Astrocyte (in vitro differentiated cells and primary cell): ENCODE data around the gene ADRA2B. TPM values are rescaled to one million over a fixed set of nuclear protein-coding genes. Genes with fewer than 3 reads are reported as not detected.

Experiments
- DNase-seq: peaks from one replicate; pipeline ENCODE4 v3.0.0-alpha.2; 2010; ENCODE audit warnings: low read depth
- FAIRE-seq: peaks from 2 replicates; lab custom pipeline; 2011; peaks lifted over from hg19 to GRCh38; lab: Jason Lieb, UNC
- H2AFZ ChIP-seq: 2 replicates; pipeline ENCODE4 v1.6.0; 2012; ENCODE audit warnings: low read depth, low read length, inconsistent platforms
- H3K27ac ChIP-seq: 2 replicates; pipeline ENCODE4 v1.5.1; 2011; ENCODE audit warnings: low read depth, low read length, inconsistent platforms
- H3K27me3 ChIP-seq: 2 replicates; pipeline ENCODE4 v1.6.0; 2011; ENCODE audit warnings: low read length, inconsistent platforms; ENCODE audit not compliant: insufficient read depth
- H3K36me3 ChIP-seq: 2 replicates; pipeline ENCODE4 v1.5.1; 2011; ENCODE audit warnings: low read length, inconsistent platforms; ENCODE audit not compliant: insufficient read depth
- H3K4me1 ChIP-seq: 2 replicates; pipeline ENCODE4 v1.5.1; 2011; ENCODE audit warnings: low read length, inconsistent platforms; ENCODE audit not compliant: insufficient read depth
- H3K4me2 ChIP-seq: 2 replicates; pipeline ENCODE4 v1.6.0; 2012; ENCODE audit warnings: low read length, inconsistent platforms
- H3K4me3 ChIP-seq: 2 replicates; pipeline ENCODE4 v1.5.1; 2011; ENCODE audit warnings: low read depth, mild to moderate bottlenecking, low read length, inconsistent platforms; ENCODE audit not compliant: insufficient read depth
- H3K79me2 ChIP-seq: 2 replicates; pipeline ENCODE4 v1.6.0; 2012; ENCODE audit warnings: mild to moderate bottlenecking, low read length, inconsistent platforms; ENCODE audit not compliant: insufficient read depth
- H3K9ac ChIP-seq: 2 replicates; pipeline ENCODE4 v1.6.0; 2012; ENCODE audit warnings: mild to moderate bottlenecking, low read length, inconsistent platforms
- H3K9me3 ChIP-seq: 2 replicates; pipeline ENCODE4 v1.5.1; 2012; ENCODE audit warnings: low read depth, mild to moderate bottlenecking, low read length, inconsistent platforms; ENCODE audit not compliant: insufficient read depth
- H4K20me1 ChIP-seq: 2 replicates; pipeline ENCODE4 v1.6.0; 2012; ENCODE audit warnings: low read length, inconsistent platforms; ENCODE audit not compliant: insufficient read depth
- H3K27ac Mint-ChIP-seq: one replicate; pipeline ENCODE4 v1.8.0; 2021; ENCODE audit warnings: mild to moderate bottlenecking, mixed read lengths; ENCODE audit not compliant: unreplicated experiment
- H3K27me3 Mint-ChIP-seq: one replicate; pipeline ENCODE4 v1.8.0; 2021; ENCODE audit warnings: low read depth, mixed read lengths; ENCODE audit not compliant: unreplicated experiment
- H3K36me3 Mint-ChIP-seq: one replicate; pipeline ENCODE4 v1.8.0; 2021; ENCODE audit warnings: low read depth, mixed read lengths; ENCODE audit not compliant: unreplicated experiment
- H3K4me1 Mint-ChIP-seq: one replicate; pipeline ENCODE4 v1.8.0; 2021; ENCODE audit warnings: low read depth, mixed read lengths; ENCODE audit not compliant: unreplicated experiment
- H3K4me3 Mint-ChIP-seq: one replicate; pipeline ENCODE4 v1.8.0; 2021; ENCODE audit warnings: mild to moderate bottlenecking, moderate library complexity, mixed read lengths; ENCODE audit not compliant: unreplicated experiment
- H3K9me3 Mint-ChIP-seq: one replicate; pipeline ENCODE4 v1.8.0; 2021; ENCODE audit warnings: mild to moderate bottlenecking, mixed read lengths; ENCODE audit not compliant: unreplicated experiment
- CTCF ChIP-seq: IDR thresholded peaks from 2 replicates; pipeline ENCODE4 v1.5.1; 2011; ENCODE audit warnings: low read depth, mild to moderate bottlenecking, inconsistent platforms, low read length, moderate library complexity; ENCODE audit not compliant: insufficient read depth
- EZH2 ChIP-seq: IDR thresholded peaks from 2 replicates; pipeline ENCODE4 v1.6.1; 2012; ENCODE audit warnings: mild to moderate bottlenecking, low read length, inconsistent platforms; ENCODE audit not compliant: insufficient read depth
- total RNA-seq: library from RNA; stranded (reverse); gene quantifications from 2 replicates; pipeline ENCODE4 v1.2.1, GENCODE V29; 2021

The ADRA2B gene
- total RNA-seq, 1 donor from 2014 or later = not detected

GRCh38 chr2:96146881-96147592 lies 30.7 kb upstream of the ADRA2B start:
- Mint-ChIP-seq H3K4me3 (peak overlapping the region; percentile 34), H3K27me3 (peaks cover 44% of the 10 kb centered on the region), H3K27ac (no peak overlapping the region), H3K4me1 (peaks cover 4% of the 10 kb centered on the region), H3K36me3 (no peaks in the 10 kb centered on the region), H3K9me3 (no peaks in the 10 kb centered on the region)
- Histone ChIP-seq H3K4me3 (no peak overlapping the region), H3K4me2 (peak overlapping the region; percentile 88), H3K27ac (peak overlapping the region; percentile 41), H2AFZ (no peak overlapping the region), H3K9me3 (no peaks in the 10 kb centered on the region), H3K79me2 (no peaks in the 10 kb centered on the region), H3K4me1 (peaks cover 43% of the 10 kb centered on the region), H3K9ac (peak overlapping the region; percentile 20), H4K20me1 (peaks cover 13% of the 10 kb centered on the region), H3K27me3 (no peaks in the 10 kb centered on the region), H3K36me3 (no peaks in the 10 kb centered on the region)
- TF ChIP-seq EZH2 (no peak), CTCF (no peak)
- DNase-seq (peak; percentile 70), FAIRE-seq (no peak)

- no peaks in the 10 kb centered on the region for H3K27me3 ChIP-seq
- Mint-ChIP-seq H3K4me3 (no peak overlapping the region), H3K4me1 (peaks cover 4% of the 10 kb centered on the region), H3K27ac (no peak overlapping the region), H3K9me3 (no peaks in the 10 kb centered on the region), H3K36me3 (no peaks in the 10 kb centered on the region), H3K27me3 (peaks cover 42% of the 10 kb centered on the region)
- no peaks in the 10 kb centered on the region for H3K79me2 ChIP-seq
- no peak for FAIRE-seq
- no peak overlapping the region for H2AFZ ChIP-seq
- no peak overlapping the region for H3K4me3 ChIP-seq
- TF ChIP-seq EZH2 (no peak), CTCF (no peak)
- peak overlapping the region; percentile 20 for H3K9ac ChIP-seq
- peak; percentile 71 for DNase-seq
- H4K20me1 ChIP-seq = peaks cover 13% of the 10 kb centered on the region
- peak overlapping the region; percentile 41 for H3K27ac ChIP-seq
- peaks cover 43% of the 10 kb centered on the region for H3K4me1 ChIP-seq
- H3K36me3 ChIP-seq = no peaks in the 10 kb centered on the region
- peak overlapping the region; percentile 88 for H3K4me2 ChIP-seq
- H3K9me3 ChIP-seq = no peaks in the 10 kb centered on the region
Observed at GRCh38 chr2:96146153-96146880, 29.9 kb upstream of the ADRA2B start.

- no peak overlapping the region for H3K27ac ChIP-seq
- Mint-ChIP-seq H3K27ac (no peak overlapping the region), H3K27me3 (peaks cover 40% of the 10 kb centered on the region), H3K4me1 (peaks cover 4% of the 10 kb centered on the region), H3K9me3 (no peaks in the 10 kb centered on the region), H3K4me3 (peak overlapping the region; percentile 73), H3K36me3 (no peaks in the 10 kb centered on the region)
- FAIRE-seq (no peak), DNase-seq (no peak)
- H3K9ac ChIP-seq = no peak overlapping the region
- H3K4me1 ChIP-seq = peaks cover 43% of the 10 kb centered on the region
- no peaks in the 10 kb centered on the region for H3K36me3 ChIP-seq
- no peaks in the 10 kb centered on the region for H3K9me3 ChIP-seq
- no peak overlapping the region for H2AFZ ChIP-seq
- TF ChIP-seq CTCF = no peak
- TF ChIP-seq EZH2 = no peak
- no peaks in the 10 kb centered on the region for H3K27me3 ChIP-seq
- no peak overlapping the region for H3K4me3 ChIP-seq
- peaks cover 13% of the 10 kb centered on the region for H4K20me1 ChIP-seq
- no peaks in the 10 kb centered on the region for H3K79me2 ChIP-seq
- peak overlapping the region; percentile 88 for H3K4me2 ChIP-seq
Observed at GRCh38 chr2:96145848-96146152, 29.4 kb upstream of the ADRA2B start.
